GM12872 (cell line): ENCODE results near the gene MTHFR.

Source experiments
- TF ChIP-seq, protein P1 (sequence below): IDR thresholded peaks from 3 replicates; pipeline ENCODE4 v1.5.1; 2011; ENCODE audit warnings: low read depth, mild to moderate bottlenecking, low read length, moderate library complexity; ENCODE audit not compliant: insufficient read depth

Gene MTHFR

DNA sequence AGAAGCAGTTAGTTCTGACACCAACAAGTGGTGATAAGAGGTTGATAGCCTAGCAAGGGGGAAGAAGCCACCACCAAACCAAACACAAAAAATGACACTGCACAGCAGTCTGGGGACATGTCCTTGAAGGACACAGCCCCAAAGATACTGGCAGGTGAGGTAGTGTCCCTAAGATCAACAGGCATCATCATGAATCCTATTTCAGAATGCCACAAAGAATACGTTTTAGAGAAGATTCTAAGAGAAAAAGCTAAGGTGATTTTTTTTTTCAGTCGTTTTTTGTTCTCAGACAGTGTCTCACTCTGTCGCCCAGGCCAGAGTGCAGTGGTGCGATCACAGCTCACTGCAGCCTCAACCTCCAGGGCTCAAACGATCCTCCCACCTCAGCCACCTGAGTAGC lies 19.6 kb downstream of the MTHFR start:
- TF ChIP-seq, protein P1, sequence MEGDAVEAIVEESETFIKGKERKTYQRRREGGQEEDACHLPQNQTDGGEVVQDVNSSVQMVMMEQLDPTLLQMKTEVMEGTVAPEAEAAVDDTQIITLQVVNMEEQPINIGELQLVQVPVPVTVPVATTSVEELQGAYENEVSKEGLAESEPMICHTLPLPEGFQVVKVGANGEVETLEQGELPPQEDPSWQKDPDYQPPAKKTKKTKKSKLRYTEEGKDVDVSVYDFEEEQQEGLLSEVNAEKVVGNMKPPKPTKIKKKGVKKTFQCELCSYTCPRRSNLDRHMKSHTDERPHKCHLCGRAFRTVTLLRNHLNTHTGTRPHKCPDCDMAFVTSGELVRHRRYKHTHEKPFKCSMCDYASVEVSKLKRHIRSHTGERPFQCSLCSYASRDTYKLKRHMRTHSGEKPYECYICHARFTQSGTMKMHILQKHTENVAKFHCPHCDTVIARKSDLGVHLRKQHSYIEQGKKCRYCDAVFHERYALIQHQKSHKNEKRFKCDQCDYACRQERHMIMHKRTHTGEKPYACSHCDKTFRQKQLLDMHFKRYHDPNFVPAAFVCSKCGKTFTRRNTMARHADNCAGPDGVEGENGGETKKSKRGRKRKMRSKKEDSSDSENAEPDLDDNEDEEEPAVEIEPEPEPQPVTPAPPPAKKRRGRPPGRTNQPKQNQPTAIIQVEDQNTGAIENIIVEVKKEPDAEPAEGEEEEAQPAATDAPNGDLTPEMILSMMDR = no peak

DNA sequence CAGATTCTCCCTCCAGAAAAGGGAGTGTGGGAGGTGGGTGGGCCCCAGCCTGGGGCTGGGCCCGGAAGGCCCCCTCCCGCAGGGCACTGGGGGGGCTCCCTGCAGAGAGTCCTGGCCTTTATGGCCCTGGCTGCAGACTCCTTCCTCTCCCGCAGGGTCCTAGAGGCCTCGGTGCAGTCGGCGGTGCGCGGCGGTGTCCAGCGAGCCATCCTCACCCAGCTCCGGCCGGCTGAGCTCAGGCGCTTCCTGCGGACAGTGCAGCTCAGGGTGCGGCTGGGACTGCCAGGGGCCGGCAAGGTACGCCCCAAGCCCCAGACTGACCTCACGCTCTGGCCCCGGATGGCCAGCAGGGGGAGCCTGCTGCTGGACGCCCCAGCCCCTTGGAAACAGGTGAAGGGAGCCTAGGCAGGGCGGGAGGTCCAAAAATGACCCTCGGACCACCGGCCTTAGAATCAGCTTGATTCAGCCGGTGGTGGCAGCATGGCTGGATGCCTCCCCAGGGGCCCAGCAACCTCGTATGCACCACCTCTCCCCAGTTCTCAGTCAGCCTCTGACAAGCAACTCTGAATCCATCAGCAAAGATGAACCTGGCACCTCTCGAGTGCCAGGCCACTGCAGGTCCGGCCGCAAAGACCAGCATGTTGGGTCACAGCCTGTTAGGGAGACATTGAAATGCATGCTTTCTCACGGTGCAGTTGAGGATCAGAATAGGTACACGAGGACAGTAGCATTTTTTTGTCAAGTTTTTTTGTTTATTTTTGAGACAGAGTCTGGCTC lies 20.6 kb downstream of the MTHFR start:
- TF ChIP-seq, protein P1 = peak; percentile 95

DNA sequence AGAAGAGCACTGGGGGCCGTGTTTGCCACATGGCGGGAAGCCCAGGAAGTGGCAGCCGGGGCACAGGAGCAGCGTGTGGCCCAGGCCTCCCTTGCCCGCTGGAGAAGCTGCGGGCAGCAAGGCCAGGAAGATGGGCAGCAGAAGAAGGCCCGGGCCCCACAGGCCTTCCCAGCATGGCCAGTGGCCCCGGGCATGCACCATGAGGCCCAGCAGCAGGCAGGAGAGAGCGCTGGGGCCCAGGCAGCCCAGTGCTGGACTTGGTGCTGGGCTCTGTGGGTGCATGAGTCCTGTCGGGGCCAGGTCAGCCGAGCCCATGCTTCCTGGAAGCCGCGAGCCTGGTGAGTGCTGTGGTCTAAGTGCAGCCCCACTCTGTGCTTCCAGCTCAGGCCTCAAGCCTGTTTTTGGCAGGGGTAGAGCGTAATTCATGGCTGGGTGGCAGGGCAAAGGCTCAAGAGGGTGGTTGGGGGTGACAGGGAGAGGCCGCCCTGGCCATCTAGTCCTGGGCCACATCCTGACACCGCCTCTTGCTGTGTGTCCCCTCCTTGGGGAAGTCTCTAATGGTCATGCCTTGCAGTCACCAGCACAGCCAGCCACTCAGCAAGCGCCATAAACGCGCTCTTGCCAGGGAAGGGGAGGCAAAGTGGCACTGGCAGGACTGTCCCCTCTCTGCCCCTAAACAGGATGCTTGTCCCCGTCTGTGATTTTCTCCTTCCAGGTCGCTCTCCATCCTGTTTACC lies 21.3 kb downstream of the MTHFR start:
- TF ChIP-seq, protein P1 = no peak

DNA sequence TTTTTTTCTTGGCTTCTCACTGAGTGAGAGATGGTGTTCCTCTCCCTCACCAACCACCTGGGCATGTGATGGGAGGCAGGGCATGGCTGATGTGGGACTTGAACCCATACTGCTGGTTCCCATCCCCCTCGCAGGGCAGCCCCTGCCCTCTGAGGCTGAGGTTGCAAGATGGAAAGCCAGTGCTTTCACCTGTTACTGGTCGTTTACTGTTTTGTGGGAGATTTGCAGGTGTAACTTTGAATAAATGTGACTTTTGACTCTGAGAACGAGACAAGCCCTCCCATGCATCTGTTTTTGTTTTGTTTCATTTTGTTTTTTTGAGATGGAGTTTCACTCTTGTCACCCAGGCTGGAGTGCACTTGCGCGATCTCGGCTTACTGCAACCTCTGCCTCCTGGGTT lies 22.2 kb downstream of the MTHFR start:
- TF ChIP-seq, protein P1 = no peak

DNA sequence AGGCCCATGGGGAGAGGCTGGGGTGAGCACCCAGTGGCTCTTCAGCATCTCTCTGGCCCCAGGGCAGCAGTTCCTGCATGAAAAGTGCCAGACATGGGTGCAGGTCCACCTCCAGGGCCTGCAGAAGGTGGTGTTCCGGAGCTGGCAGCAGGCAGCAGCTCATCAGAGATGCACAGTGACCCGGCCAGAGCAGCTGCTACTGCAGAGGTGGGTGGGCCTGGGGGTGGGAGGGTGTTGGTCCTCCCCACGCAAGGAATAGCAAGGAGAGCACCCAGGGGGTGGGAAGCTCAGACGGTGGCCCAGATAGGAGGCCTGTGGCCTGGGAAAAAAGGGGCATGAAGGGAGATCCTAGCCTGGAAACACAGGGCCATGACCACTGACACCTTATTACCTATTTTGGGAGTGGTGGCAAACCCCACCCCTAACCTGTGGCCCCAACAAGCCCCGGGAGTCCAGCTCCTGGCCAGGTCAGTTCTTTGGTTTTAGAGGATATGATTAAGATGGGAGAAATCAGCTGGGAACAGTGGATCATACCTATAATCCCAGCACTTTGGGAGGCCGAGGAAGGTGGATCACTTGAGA lies 23.5 kb downstream of the MTHFR start:
- TF ChIP-seq, protein P1 = no peak

DNA sequence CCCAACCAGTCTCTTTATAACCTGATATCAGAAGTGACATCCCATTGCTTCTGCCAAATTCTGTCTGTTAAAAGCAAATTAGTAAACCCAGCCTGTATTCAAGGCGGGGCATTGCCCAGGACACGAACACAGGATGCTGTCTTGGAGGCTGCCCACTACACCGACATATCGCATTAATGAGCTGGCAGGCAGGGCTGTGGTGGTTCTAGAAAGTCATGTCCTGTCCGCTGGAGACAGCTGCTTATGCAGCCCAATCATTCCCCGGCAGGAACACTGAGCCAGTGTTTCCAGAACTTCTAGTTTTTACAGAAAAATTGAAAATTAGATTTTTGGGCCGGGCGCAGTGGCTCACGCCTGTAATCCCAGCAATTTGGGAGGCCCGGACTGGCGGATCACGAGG lies 24.5 kb downstream of the MTHFR start:
- TF ChIP-seq, protein P1 = no peak

DNA sequence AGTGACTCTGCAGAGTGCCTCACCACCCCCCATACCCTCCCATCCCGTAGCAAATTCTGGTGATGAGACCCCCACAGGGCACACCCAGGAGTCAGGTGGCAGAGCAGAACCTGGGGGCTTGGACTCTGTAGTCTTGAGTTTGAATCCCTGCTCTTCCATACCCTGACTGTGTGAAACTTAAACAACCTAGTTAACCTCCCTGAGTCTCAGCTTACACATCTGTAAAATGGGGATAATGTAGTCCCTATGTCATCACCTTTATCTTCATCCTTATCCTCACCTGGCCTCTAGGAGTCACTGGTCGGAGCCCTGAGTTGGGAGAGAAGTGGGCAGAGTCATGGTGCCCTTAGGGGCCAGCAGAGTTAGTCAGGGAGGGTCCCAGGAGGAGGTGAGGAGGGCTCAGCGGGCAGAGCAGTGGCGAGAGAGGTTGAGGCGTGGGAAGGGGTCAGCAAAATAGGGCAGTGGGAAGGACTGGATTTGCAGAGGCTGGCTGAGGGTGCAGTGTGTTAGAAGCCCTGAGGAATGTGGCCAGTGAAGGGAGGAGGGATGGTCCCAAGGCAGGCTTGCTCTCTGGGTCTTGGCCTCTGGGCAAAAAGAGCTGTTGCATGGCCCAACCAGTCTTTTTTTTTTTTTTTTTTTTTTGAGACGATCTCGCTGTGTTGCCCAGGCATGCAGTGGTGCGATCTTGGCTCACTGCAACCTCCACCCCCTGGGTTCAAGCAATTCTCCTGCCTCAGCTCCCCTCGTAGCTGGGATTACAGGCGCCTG lies 25.2 kb downstream of the MTHFR start:
- TF ChIP-seq, protein P1 = no peak
